Ovary (tissue), 9 donors: ENCODE results near the gene HIF3A. TPM values are rescaled to one million over a fixed set of nuclear protein-coding genes. Genes with fewer than 3 reads are reported as not detected.
A peak's percentile ranks its signal among the peaks of the same experiment; 100 is the strongest.

Experiments used
- DNase-seq, 5 donors: peaks; one replicate each; pipeline ENCODE4 v3.0.0-alpha.2; 2019 to 2020
- H3K27ac ChIP-seq, 2 donors: fragments of 200-600 bp; one replicate each; pipeline versions ENCODE4 v1.5.1 to v1.8.0; 2019 to 2022
- H3K27me3 ChIP-seq: fragments of 200-600 bp; one replicate; pipeline ENCODE4 v1.8.0; 2022
- H3K36me3 ChIP-seq: fragments of 200-600 bp; sonication (generic); one replicate; pipeline ENCODE4 v1.5.1; 2019
- H3K4me1 ChIP-seq: one replicate; pipeline ENCODE4 v1.8.1; 2013; ENCODE audit warnings: mild to moderate bottlenecking, moderate library complexity; ENCODE audit not compliant: insufficient read depth
- H3K4me3 ChIP-seq: fragments of 200-600 bp; sonication (generic); one replicate; pipeline ENCODE4 v1.5.1; 2017
- H3K9me3 ChIP-seq, 2 donors: fragments of 200-600 bp in 1 of 2; sonication (generic) in 1 of 2; one replicate each; pipeline versions ENCODE4 v1.5.1 to v1.8.1; 2013 to 2019; ENCODE audit warnings: mild to moderate bottlenecking in 1 of 2, moderate library complexity in 1 of 2
- EP300 ChIP-seq: sonication (generic); formaldehyde crosslinking; IDR thresholded peaks from one replicate; pipeline ENCODE4 v1.6.1; 2017; ENCODE audit warnings: antibody characterized with exemption
- POLR2A ChIP-seq: fragments of 450-650 bp; IDR thresholded peaks from one replicate; pipeline ENCODE4 v1.6.1; 2017; ENCODE audit warnings: antibody characterized with exemption, mild to moderate bottlenecking, moderate library complexity
- WGBS, 3 donors: extraction: QIAGEN DNeasy Blood & Tissue Kit in 1 of 3; methylation state at CpG; one replicate each; pipeline versions ENCODE4 v1.1.5 to v1.1.7; 2013 to 2017; 5-methylcytosine and 5-hydroxymethylcytosine counted together
- intact Hi-C, 4 donors: fragments of 100-400 bp; cut with DNase I; formaldehyde crosslinking; loops; one replicate each; pipeline versions ENCODE4 v1.11.0 to v1.15.1; 2022 to 2023
- polyA plus RNA-seq, 2 donors: library from polyadenylated mRNA; stranded (reverse); fragments of 200-250 nt in 1 of 2; fragments of 350-450 nt in 1 of 2; fragmentation: Illumina TruSeq in 1 of 2; extraction: RNeasy Lipid Tissue Mini Kit (QIAGEN cat#74804) in 1 of 2; gene quantifications; one replicate each; pipeline ENCODE4 v1.2.3, GENCODE V29; 2013 to 2014
- small RNA-seq: library from RNA; depleted of rRNA; stranded (forward); fragments of <200 nt; gene quantifications from one replicate; pipeline ENCODE3, GENCODE V24; 2016
- total RNA-seq, 7 donors: library from RNA; depleted of rRNA in 2 of 7; stranded (reverse); fragments of >200 nt in 2 of 7; fragmentation: NEBNext Ultra II Directional in 3 of 7; extraction: Animal tissue kit (Norgen Biotek cat#: 25700) in 3 of 7; gene quantifications; one replicate each; pipeline versions ENCODE4 v1.1.0 to v1.2.4, GENCODE V29; 2016 to 2023
- TF ChIP-seq, protein P1 (sequence below), 3 donors: fragments of 450-650 bp in 2 of 3; fragments of 200-600 bp in 1 of 3; IDR thresholded peaks; one replicate each; pipeline versions ENCODE4 v1.5.1 to v1.8.0; 2016 to 2022; ENCODE audit warnings: antibody characterized with exemption in 3 of 3, mild to moderate bottlenecking in 1 of 3
- donor health status: DM: no; HTN: no; CAD: no; lungs with moderate emphysema.
- donor health status: DM: no; HTN: no; CAD: no.
- donor health status: Bipolar disorder and iron deficiency.
- donor health status: DM: yes; HTN: yes; CAD: no.
- donor health status: DM: no; HTN: no; CAD: no.
- donor health status: DM: yes; HTN: yes; CAD: no.

The HIF3A gene
- total and polyA plus RNA-seq, 9 donors, result 10.8 to 82.2 (median 40.9) TPM

DNA sequence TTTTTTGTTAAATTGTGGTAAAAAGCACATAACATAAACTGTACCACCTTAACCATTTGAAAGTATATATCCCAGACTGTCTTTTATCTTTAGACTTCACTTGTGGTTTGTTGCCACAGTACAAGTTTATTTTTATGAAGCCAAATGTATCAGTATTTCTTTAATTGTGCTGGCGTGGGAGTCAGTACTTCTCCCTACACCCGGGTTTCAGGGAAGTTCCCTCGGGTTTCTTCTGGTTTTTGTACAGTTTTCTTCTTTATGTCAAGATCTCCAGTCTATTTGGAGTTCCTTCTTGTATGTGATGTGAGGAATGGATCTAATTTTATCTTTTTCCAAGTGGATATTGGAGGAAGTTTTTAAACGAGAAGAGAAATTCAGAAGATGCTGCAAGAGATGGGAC is 96.0 kb downstream of the HIF3A start:
- intact Hi-C loops, result loop anchor here in 3 of 4 donors (5.0 to 10.0 kb wide), 3 partner anchors 108 to 116 kb away; no protein-coding TSS in a partner anchor
- 8 to 20% (median 10%) methylated on average over 4 of the region's 4 CpGs for WGBS, 3 donors
- DNase-seq, result no peak
- TF ChIP-seq EP300, result no peak
- TF ChIP-seq, protein P1, sequence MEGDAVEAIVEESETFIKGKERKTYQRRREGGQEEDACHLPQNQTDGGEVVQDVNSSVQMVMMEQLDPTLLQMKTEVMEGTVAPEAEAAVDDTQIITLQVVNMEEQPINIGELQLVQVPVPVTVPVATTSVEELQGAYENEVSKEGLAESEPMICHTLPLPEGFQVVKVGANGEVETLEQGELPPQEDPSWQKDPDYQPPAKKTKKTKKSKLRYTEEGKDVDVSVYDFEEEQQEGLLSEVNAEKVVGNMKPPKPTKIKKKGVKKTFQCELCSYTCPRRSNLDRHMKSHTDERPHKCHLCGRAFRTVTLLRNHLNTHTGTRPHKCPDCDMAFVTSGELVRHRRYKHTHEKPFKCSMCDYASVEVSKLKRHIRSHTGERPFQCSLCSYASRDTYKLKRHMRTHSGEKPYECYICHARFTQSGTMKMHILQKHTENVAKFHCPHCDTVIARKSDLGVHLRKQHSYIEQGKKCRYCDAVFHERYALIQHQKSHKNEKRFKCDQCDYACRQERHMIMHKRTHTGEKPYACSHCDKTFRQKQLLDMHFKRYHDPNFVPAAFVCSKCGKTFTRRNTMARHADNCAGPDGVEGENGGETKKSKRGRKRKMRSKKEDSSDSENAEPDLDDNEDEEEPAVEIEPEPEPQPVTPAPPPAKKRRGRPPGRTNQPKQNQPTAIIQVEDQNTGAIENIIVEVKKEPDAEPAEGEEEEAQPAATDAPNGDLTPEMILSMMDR (IDR thresholded peaks at IDR 0.05), result no peak
- TF ChIP-seq POLR2A, result no peak
- Histone ChIP-seq H3K27ac (peak overlapping the region in 1 of 2 donors; percentile 42), H3K9me3 (no peaks in the 10 kb centered on the region), H3K36me3 (no peaks in the 10 kb centered on the region), H3K4me1 (peaks cover 2% of the 10 kb centered on the region), H3K27me3 (no peaks in the 10 kb centered on the region), H3K4me3 (no peak overlapping the region)

Small RNA genes lying within 50 kb of the gene (small RNA-seq; reads per million reads assigned to genes)
- not detected for gene RNU6-924P

Other genes starting within 250 kb of the HIF3A start
- not detected for gene IGFL3, start 172.4 kb upstream of the HIF3A start, total RNA-seq
- not detected for gene IGFL3, start 172.4 kb upstream of the HIF3A start, polyA plus RNA-seq
- under 1 TPM in 2 of 7 donors, not detected in 5; 0.23 to 0.27 TPM for gene IGFL2, start 148.8 kb upstream of the HIF3A start, total RNA-seq
- gene IGFL2, start 148.8 kb upstream of the HIF3A start, polyA plus RNA-seq, result not detected
- not detected for gene IGFL1, start 67.3 kb upstream of the HIF3A start, total RNA-seq
- not detected for gene IGFL1, start 67.3 kb upstream of the HIF3A start, polyA plus RNA-seq
- gene PPP5C, start 50.0 kb downstream of the HIF3A start, total RNA-seq, result 10 to 100 TPM; 34.5 to 63.4 (median 45.3) TPM
- 10 to 100 TPM; 33.1 to 79.2 TPM for gene PPP5C, start 50.0 kb downstream of the HIF3A start, polyA plus RNA-seq
- gene CCDC8, start 116.5 kb downstream of the HIF3A start, total RNA-seq, result 10 to 100 TPM; 29.3 to 82.6 (median 67.9) TPM
- 10 to 100 TPM; 20.1 to 35.7 TPM for gene CCDC8, start 116.5 kb downstream of the HIF3A start, polyA plus RNA-seq
- gene PNMA8C, start 131.9 kb downstream of the HIF3A start, total RNA-seq, result under 1 TPM in 6 of 7 donors, not detected in 1; 0.25 to 0.82 (median 0.39) TPM
- under 1 TPM; 0.15 to 0.32 TPM for gene PNMA8C, start 131.9 kb downstream of the HIF3A start, polyA plus RNA-seq
- 10 to 100 TPM in 6 of 7 donors, 1 to 10 TPM in 1; 8.8 to 35.3 (median 32.8) TPM for gene PNMA8A, start 174.5 kb downstream of the HIF3A start, total RNA-seq
- 10 to 100 TPM in 1 of 2 donors, 1 to 10 TPM in 1; 9.9 to 13.2 TPM for gene PNMA8A, start 174.5 kb downstream of the HIF3A start, polyA plus RNA-seq
- gene PNMA8B, start 198.8 kb downstream of the HIF3A start, total RNA-seq, result 10 to 100 TPM in 1 of 7 donors, 1 to 10 TPM in 6; 2.8 to 10.6 (median 6.2) TPM
- 1 to 10 TPM in 1 of 2 donors, under 1 TPM in 1; 0.97 to 5.2 TPM for gene PNMA8B, start 198.8 kb downstream of the HIF3A start, polyA plus RNA-seq